Keratinocyte (primary cell): ENCODE data around the gene CSNK2A1. TPM values are rescaled to one million over a fixed set of nuclear protein-coding genes. Genes with fewer than 3 reads are reported as not detected.

ENCODE experiments used
- DNase-seq: peaks from one replicate; pipeline ENCODE4 v3.0.0-alpha.2; 2011; ENCODE audit warnings: low read depth, missing footprints, low spot score
- FAIRE-seq: peaks from 2 replicates; lab custom pipeline; 2011; peaks lifted over from hg19 to GRCh38; lab: Jason Lieb, UNC
- H2AFZ ChIP-seq: 2 replicates; pipeline ENCODE4 v1.6.0; 2012; ENCODE audit warnings: low read length, control low read depth, inconsistent platforms; ENCODE audit not compliant: control insufficient read depth
- H3K27ac ChIP-seq: 2 replicates; pipeline ENCODE4 v1.5.1; 2011; ENCODE audit warnings: low read length; ENCODE audit not compliant: control insufficient read depth, insufficient read depth
- H3K27me3 ChIP-seq: 3 replicates; pipeline ENCODE4 v1.6.0; 2011; ENCODE audit warnings: low read length; ENCODE audit not compliant: control insufficient read depth, insufficient read depth; ENCODE audit errors: extremely low read depth
- H3K36me3 ChIP-seq, 2 experiments: 2 replicates in 1 of 2; 3 replicates in 1 of 2; pipeline ENCODE4 v1.5.1; 2011; ENCODE audit warnings: low read length in 2 of 2, mild to moderate bottlenecking in 1 of 2; ENCODE audit not compliant: control insufficient read depth in 2 of 2, insufficient read depth in 2 of 2; ENCODE audit errors: extremely low read depth in 1 of 2
- H3K4me1 ChIP-seq: 3 replicates; pipeline ENCODE4 v1.5.1; 2011; ENCODE audit warnings: low read length; ENCODE audit not compliant: control insufficient read depth, insufficient read depth; ENCODE audit errors: extremely low read depth
- H3K4me2 ChIP-seq: 3 replicates; pipeline ENCODE4 v1.6.0; 2011; ENCODE audit warnings: low read depth, low read length; ENCODE audit not compliant: control insufficient read depth, insufficient read depth; ENCODE audit errors: extremely low read depth
- H3K4me3 ChIP-seq, 3 experiments: fragments of 200-600 bp in 1 of 3; sonication (generic) in 1 of 3; 2 replicates in 2 of 3; 3 replicates in 1 of 3; pipeline ENCODE4 v1.5.1; 2011 to 2016; ENCODE audit warnings: low read length in 3 of 3, mild to moderate bottlenecking in 3 of 3, control low read depth in 2 of 3, inconsistent platforms in 1 of 3, low read depth in 1 of 3, mixed read lengths in 1 of 3, mixed run types in 1 of 3, moderate library complexity in 1 of 3; ENCODE audit not compliant: control insufficient read depth in 2 of 3, insufficient read depth in 2 of 3; ENCODE audit errors: extremely low read depth in 1 of 3
- H3K79me2 ChIP-seq: 2 replicates; pipeline ENCODE4 v1.6.0; 2012; ENCODE audit warnings: low read length; ENCODE audit not compliant: control insufficient read depth, insufficient read depth
- H3K9ac ChIP-seq: 3 replicates; pipeline ENCODE4 v1.6.0; 2011; ENCODE audit warnings: low read length; ENCODE audit not compliant: control insufficient read depth, insufficient read depth; ENCODE audit errors: extremely low read depth
- H3K9me1 ChIP-seq: 3 replicates; pipeline ENCODE4 v1.6.0; 2011; ENCODE audit warnings: low read length; ENCODE audit not compliant: control insufficient read depth, insufficient read depth; ENCODE audit errors: extremely low read depth
- H3K9me3 ChIP-seq: 2 replicates; pipeline ENCODE4 v1.5.1; 2012; ENCODE audit warnings: low read depth, low read length; ENCODE audit not compliant: control insufficient read depth
- H4K20me1 ChIP-seq: 3 replicates; pipeline ENCODE4 v1.6.0; 2011; ENCODE audit warnings: low read length; ENCODE audit not compliant: control insufficient read depth, insufficient read depth; ENCODE audit errors: extremely low read depth
- EZH2 ChIP-seq: IDR thresholded peaks from one replicate; pipeline ENCODE4 v1.6.1; 2012; ENCODE audit warnings: inconsistent platforms, mild to moderate bottlenecking, low read length, moderate library complexity
- dilution Hi-C: fragments of 300-500 bp; cut with MboI; formaldehyde crosslinking; loops from one replicate; pipeline ENCODE4 v1.7.0; 2020; ENCODE audit warnings: low sequenced_read_pairs; ENCODE audit not compliant: extremely low pct_ligation_motif_present
- polyA minus RNA-seq, 3 experiments: library from RNA; depleted of rRNA, polyadenylated mRNA; stranded (reverse); fragments of >200 nt; gene quantifications; 1 replicate in 1 of 3; 2 replicates in 1 of 3; 3 replicates in 1 of 3; pipeline ENCODE4 v1.2.3, GENCODE V29; 2011
- polyA plus RNA-seq, 5 experiments: library from polyadenylated mRNA; depleted of rRNA in 3 of 5; stranded (reverse) in 3 of 5; stranded (forward) in 1 of 5; unstranded in 1 of 5; fragments of >200 nt; gene quantifications; 1 replicate in 1 of 5; 2 replicates in 3 of 5; 3 replicates in 1 of 5; pipeline versions ENCODE4 v1.2.1 to v1.2.3, GENCODE V29; 2011 to 2012; ENCODE audit warnings: missing spikeins in 2 of 5, low read depth in 1 of 5, low replicate concordance in 1 of 5
- TF ChIP-seq, protein P1 (sequence below), 3 experiments: IDR thresholded peaks in 1 of 3; conservative IDR thresholded peaks in 1 of 3; optimal IDR thresholded peaks in 1 of 3; 2 replicates in 2 of 3; 3 replicates in 1 of 3; pipeline versions ENCODE3 to v1.5.1; 2011; ENCODE audit warnings: low read length in 3 of 3, mild to moderate bottlenecking in 3 of 3, moderate library complexity in 2 of 3, control low read depth in 1 of 3, inconsistent platforms in 1 of 3; ENCODE audit not compliant: insufficient read depth in 2 of 3; ENCODE audit errors: extremely low read depth in 1 of 3

CSNK2A1 gene
- polyA plus RNA-seq (79.7 to 122 TPM (median 115 TPM) in 3 replicates), polyA minus RNA-seq (125 to 227 TPM (median 174 TPM) in 3 replicates)
- 49.8 TPM for polyA plus RNA-seq (2011; ENCODE audit: low read depth)
- polyA plus RNA-seq (2011; cell fraction: cytosol; rRNA removed), result 109 and 168 TPM in 2 replicates
- 101 and 120 TPM in 2 replicates for polyA plus RNA-seq (2011; cell fraction: nucleus; rRNA removed)
- polyA plus RNA-seq (2012; ENCODE audit: low replicate concordance), result 89.5 and 103 TPM in 2 replicates
- polyA minus RNA-seq (2011; cell fraction: cytosol; rRNA and poly(A)+ RNA removed), result 97.1 TPM
- polyA minus RNA-seq (2011; cell fraction: nucleus; rRNA and poly(A)+ RNA removed), result 70.8 and 115 TPM in 2 replicates

DNA sequence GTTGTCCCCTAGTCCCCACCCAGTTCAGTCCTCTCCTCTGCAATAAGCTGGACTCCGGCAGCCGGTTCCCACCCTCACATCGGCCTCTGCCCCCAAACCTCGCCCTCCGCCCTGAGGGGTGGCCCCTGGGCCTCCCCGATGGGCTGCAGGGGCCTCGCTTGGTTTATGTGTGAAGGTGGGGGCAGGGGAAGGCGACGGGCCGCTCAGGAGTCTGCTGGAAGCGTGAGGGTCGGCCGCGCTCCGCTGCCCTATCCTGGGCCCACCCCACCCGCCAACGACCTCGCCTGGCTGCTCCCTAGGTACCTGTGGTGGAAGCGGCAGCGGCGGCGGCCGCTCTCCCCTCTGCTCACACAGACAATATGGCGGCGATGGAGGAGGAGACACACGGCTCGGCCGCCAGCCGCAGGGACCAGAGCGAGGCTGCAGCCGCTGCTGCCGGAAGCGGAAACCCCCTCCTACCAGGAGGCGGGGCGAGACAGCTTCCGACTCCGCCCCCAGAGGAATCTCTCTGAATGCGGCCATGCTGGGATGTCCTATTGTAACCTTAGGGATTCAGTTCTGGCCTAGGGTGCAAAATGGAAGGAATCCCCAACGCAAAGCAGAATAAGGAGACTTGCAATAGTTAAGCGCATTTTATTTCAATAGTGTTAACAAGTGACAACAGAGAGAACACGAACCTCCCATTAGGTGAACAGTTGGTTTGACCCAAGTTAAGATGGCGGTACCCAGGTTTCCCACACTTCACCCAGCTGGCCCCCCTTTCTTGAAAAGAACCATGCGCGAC lies at the start of gene CSNK2A1:
CSNK2A1 (minus strand) TSS at position 422 of the 784 bp plus-strand sequence. CDS start 35,239 bp downstream, outside the sequence.
- DNase-seq (no peak), FAIRE-seq (peak; percentile 72)
- peak within 1 kb of the TSS; percentile 96 for H3K9ac ChIP-seq
- H3K27ac ChIP-seq, result peak within 1 kb of the TSS; percentile 96
- peak within 1 kb of the TSS; percentile 97 for H3K4me2 ChIP-seq
- peaks cover 0 to 23% of the 10 kb centered on the region in 2 experiments for H3K36me3 ChIP-seq
- dilution Hi-C loops, result no loop called here
- H3K4me3 ChIP-seq, result peak within 1 kb of the TSS; percentile 81 to 97 (median 87)
- peaks cover 50% of the 10 kb centered on the region for H3K79me2 ChIP-seq
- no peaks in the 10 kb centered on the region for H3K9me1 ChIP-seq
- H4K20me1 ChIP-seq, result peaks cover 6% of the 10 kb centered on the region
- H3K27me3 ChIP-seq, result no peaks in the 10 kb centered on the region
- H3K4me1 ChIP-seq, result peaks cover 26% of the 10 kb centered on the region
- H2AFZ ChIP-seq, result peak within 1 kb of the TSS; percentile 95
- TF ChIP-seq, protein P1, sequence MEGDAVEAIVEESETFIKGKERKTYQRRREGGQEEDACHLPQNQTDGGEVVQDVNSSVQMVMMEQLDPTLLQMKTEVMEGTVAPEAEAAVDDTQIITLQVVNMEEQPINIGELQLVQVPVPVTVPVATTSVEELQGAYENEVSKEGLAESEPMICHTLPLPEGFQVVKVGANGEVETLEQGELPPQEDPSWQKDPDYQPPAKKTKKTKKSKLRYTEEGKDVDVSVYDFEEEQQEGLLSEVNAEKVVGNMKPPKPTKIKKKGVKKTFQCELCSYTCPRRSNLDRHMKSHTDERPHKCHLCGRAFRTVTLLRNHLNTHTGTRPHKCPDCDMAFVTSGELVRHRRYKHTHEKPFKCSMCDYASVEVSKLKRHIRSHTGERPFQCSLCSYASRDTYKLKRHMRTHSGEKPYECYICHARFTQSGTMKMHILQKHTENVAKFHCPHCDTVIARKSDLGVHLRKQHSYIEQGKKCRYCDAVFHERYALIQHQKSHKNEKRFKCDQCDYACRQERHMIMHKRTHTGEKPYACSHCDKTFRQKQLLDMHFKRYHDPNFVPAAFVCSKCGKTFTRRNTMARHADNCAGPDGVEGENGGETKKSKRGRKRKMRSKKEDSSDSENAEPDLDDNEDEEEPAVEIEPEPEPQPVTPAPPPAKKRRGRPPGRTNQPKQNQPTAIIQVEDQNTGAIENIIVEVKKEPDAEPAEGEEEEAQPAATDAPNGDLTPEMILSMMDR (optimal IDR thresholded peaks at IDR 0.05 in 1 of 3, IDR thresholded peaks at IDR 0.05 in 1 of 3, conservative IDR thresholded peaks at IDR 0.05 in 1 of 3; ENCODE audit: extremely low read depth in 1 of 3, insufficient read depth in 2 of 3, low read length in 3 of 3), result no peak
- TF ChIP-seq EZH2, result no peak
- no peaks in the 10 kb centered on the region for H3K9me3 ChIP-seq

DNA sequence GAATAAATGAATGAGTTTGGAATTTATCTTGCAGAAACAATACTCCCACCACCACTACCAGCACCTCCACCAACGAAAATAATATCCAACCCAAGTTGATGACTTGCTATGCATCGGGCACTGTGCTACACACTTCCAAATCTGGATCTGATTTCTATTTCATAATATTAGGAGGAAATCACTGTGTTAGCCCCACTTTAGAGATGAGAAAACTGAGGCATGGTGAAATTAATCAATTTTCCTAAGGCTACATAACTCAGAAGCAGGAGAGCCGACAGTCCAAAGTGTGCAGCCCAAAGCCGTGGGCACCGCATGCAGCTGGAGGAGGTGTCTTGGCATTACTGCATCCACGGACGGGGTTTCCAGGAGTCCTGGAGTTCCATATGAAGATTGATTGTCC lies 48.9 kb upstream of the CSNK2A1 start:
- no peak overlapping the region for H3K4me3 ChIP-seq
- TF ChIP-seq EZH2, result no peak
- TF ChIP-seq, protein P1 (optimal IDR thresholded peaks at IDR 0.05 in 1 of 3, IDR thresholded peaks at IDR 0.05 in 1 of 3, conservative IDR thresholded peaks at IDR 0.05 in 1 of 3; ENCODE audit: extremely low read depth in 1 of 3, insufficient read depth in 2 of 3, low read length in 3 of 3), result no peak
- H3K9ac ChIP-seq, result no peak overlapping the region
- H3K4me1 ChIP-seq, result no peaks in the 10 kb centered on the region
- H3K27me3 ChIP-seq, result no peaks in the 10 kb centered on the region
- no peaks in the 10 kb centered on the region for H3K36me3 ChIP-seq
- no peaks in the 10 kb centered on the region for H3K9me3 ChIP-seq
- FAIRE-seq, result no peak
- dilution Hi-C loops, result no loop called here
- no peaks in the 10 kb centered on the region for H3K9me1 ChIP-seq
- H3K79me2 ChIP-seq, result no peaks in the 10 kb centered on the region
- H3K4me2 ChIP-seq, result no peak overlapping the region
- H3K27ac ChIP-seq, result no peak overlapping the region
- no peak overlapping the region for H2AFZ ChIP-seq
- no peaks in the 10 kb centered on the region for H4K20me1 ChIP-seq
- DNase-seq, result no peak
